Astrocyte of the hippocampus (primary cell): Measurements from ENCODE around the gene DNAJC10.
"Not testable (repeated sequence)": the region's sequence is repeated elsewhere in the genome, so short reads cannot be mapped to it uniquely, and the experiment has no call there.

Source experiments
- DNase-seq: peaks from one replicate; pipeline ENCODE4 v3.0.0; 2011; ENCODE audit warnings: low read depth, low spot score

DNAJC10 gene

GRCh38 chr2:182724656-182725055, 8.6 kb downstream of the DNAJC10 start:
- no peak for DNase-seq

- DNase-seq, result no peak
These were observed 10.4 kb downstream of the DNAJC10 start for GRCh38 chr2:182726473-182726872.

- DNase-seq, result no peak
These were observed 12.0 kb downstream of the DNAJC10 start for GRCh38 chr2:182728014-182728413.

GRCh38 chr2:182729710-182730339, 13.8 kb downstream of the DNAJC10 start:
- DNase-seq, result no peak

- no peak for DNase-seq
These were observed 14.4 kb downstream of the DNAJC10 start for GRCh38 chr2:182730486-182730885.

- no peak for DNase-seq
These were observed 16.7 kb downstream of the DNAJC10 start for GRCh38 chr2:182732736-182733135.

- no peak for DNase-seq
These were observed 17.5 kb downstream of the DNAJC10 start for GRCh38 chr2:182733572-182733971.

- not testable (repeated sequence) for DNase-seq
These were observed 20.8 kb downstream of the DNAJC10 start for GRCh38 chr2:182736856-182737255.

- peak; percentile 11 for DNase-seq
These were observed 24.6 kb downstream of the DNAJC10 start for GRCh38 chr2:182740701-182741100.

GRCh38 chr2:182741620-182742019, 25.6 kb downstream of the DNAJC10 start:
- DNase-seq, result no peak

GRCh38 chr2:182744490-182744889, 28.4 kb downstream of the DNAJC10 start:
- DNase-seq, result no peak

- no peak for DNase-seq
These were observed 29.0 kb downstream of the DNAJC10 start for GRCh38 chr2:182745061-182745460.

GRCh38 chr2:182745894-182746293, 29.8 kb downstream of the DNAJC10 start:
- not testable (repeated sequence) for DNase-seq

GRCh38 chr2:182754231-182754630, 38.2 kb downstream of the DNAJC10 start:
- no peak for DNase-seq

GRCh38 chr2:182758379-182758778, 42.3 kb downstream of the DNAJC10 start:
- no peak for DNase-seq

GRCh38 chr2:182761903-182762302, 45.8 kb downstream of the DNAJC10 start:
- DNase-seq, result peak; percentile 24

- DNase-seq, result peak; percentile 77
These were observed 47.4 kb downstream of the DNAJC10 start for GRCh38 chr2:182763311-182763912.

- no peak for DNase-seq
These were observed 50.6 kb downstream of the DNAJC10 start for GRCh38 chr2:182766626-182767025.

- DNase-seq, result peak; percentile 44
These were observed 51.5 kb downstream of the DNAJC10 start for GRCh38 chr2:182767578-182767977.

- DNase-seq, result not testable (repeated sequence)
These were observed 52.9 kb downstream of the DNAJC10 start for GRCh38 chr2:182768950-182769349.

- DNase-seq, result no peak
These were observed 63.3 kb downstream of the DNAJC10 start for GRCh38 chr2:182779323-182779722.

- not testable (repeated sequence) for DNase-seq
These were observed 65.0 kb downstream of the DNAJC10 start for GRCh38 chr2:182781099-182781498.

GRCh38 chr2:182782686-182783085, 66.6 kb downstream of the DNAJC10 start:
- not testable (repeated sequence) for DNase-seq
